Neural crest cell (in vitro differentiated cells): Measurements from ENCODE around the gene ENDOG. TPM values are rescaled to one million over a fixed set of nuclear protein-coding genes. Genes with fewer than 3 reads are reported as not detected.
"Not testable (repeated sequence)": the region's sequence is repeated elsewhere in the genome, so short reads cannot be mapped to it uniquely, and the experiment has no call there.

ENCODE experiments used
- DNase-seq: peaks from one replicate; pipeline ENCODE4 v3.0.0; 2021; ENCODE audit warnings: low read depth, mixed read lengths, low spot score
- H3K27ac Mint-ChIP-seq: one replicate; pipeline ENCODE4 v1.8.0; 2021; ENCODE audit warnings: mild to moderate bottlenecking, mixed read lengths; ENCODE audit not compliant: unreplicated experiment
- H3K27me3 Mint-ChIP-seq: 2 replicates; pipeline ENCODE4 v1.8.0; 2021; ENCODE audit warnings: low read depth, mild to moderate bottlenecking, mixed read lengths
- H3K36me3 Mint-ChIP-seq: 2 replicates; pipeline ENCODE4 v1.8.0; 2021; ENCODE audit warnings: low read depth, mild to moderate bottlenecking, mixed read lengths
- H3K4me1 Mint-ChIP-seq: 2 replicates; pipeline ENCODE4 v1.8.0; 2021; ENCODE audit warnings: mixed read lengths
- H3K4me3 Mint-ChIP-seq: one replicate; pipeline ENCODE4 v1.8.0; 2021; ENCODE audit warnings: mild to moderate bottlenecking, mixed read lengths
- H3K9me3 Mint-ChIP-seq: 2 replicates; pipeline ENCODE4 v1.8.0; 2021; ENCODE audit warnings: mixed read lengths
- CTCF ChIP-seq: fragments of 200-600 bp; sonication (generic); conservative IDR thresholded peaks from 2 replicates; pipeline ENCODE4 v1.5.0; 2021; ENCODE audit warnings: antibody characterized with exemption, mild to moderate bottlenecking
- total RNA-seq: library from RNA; stranded (reverse); gene quantifications from 2 replicates; pipeline ENCODE4 v1.2.1, GENCODE V29; 2021

ENDOG gene
- total RNA-seq, 1 donor from 2014 or later: 21.9 TPM

DNA sequence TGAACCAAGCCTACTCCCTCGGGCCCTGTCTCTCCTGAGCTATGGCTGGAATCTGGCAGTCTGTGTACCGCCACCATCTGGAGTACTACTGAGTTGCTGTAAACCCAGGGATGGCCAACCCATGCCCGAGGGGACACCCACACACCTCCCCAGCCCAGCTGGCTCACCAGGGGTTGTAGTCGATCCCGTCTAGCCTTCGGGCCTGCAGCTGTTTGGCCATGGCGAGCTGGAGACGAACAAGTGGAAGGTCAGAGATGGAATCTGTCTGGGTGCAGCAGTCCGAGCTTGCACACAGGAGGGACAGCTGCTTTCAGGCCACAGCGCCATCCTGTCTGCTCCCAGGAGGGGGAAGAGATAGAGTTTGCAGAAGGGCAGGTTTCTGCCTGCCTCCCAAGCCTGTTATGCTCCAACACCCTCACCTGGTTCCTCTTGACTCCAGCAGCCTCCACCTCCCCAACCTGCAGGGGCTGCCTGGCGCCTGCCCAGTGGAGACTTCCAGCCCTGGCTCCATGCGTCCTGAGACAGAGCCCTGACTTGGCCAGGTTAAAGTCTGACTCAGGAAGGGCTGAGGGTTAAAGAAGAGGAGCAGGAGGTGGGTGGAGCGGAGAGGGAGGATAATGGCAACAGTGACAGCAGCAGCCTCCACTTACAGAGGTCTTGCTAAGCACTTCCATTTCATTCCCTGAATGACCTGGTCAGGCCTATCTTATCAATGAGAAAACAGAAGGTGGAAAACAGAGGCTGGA is 27.1 kb downstream of the ENDOG start:
- H3K4me3 Mint-ChIP-seq: no peak overlapping the region
- no peaks in the 10 kb centered on the region for H3K9me3 Mint-ChIP-seq
- no peak for DNase-seq
- peaks cover 11% of the 10 kb centered on the region for H3K36me3 Mint-ChIP-seq
- TF ChIP-seq CTCF: no peak
- no peaks in the 10 kb centered on the region for H3K27me3 Mint-ChIP-seq
- H3K27ac Mint-ChIP-seq: peak overlapping the region; percentile 78
- no peaks in the 10 kb centered on the region for H3K4me1 Mint-ChIP-seq

GRCh38 chr9:128846680-128847030 is 28.4 kb downstream of the ENDOG start:
- H3K27ac Mint-ChIP-seq: no peak overlapping the region
- H3K27me3 Mint-ChIP-seq: no peaks in the 10 kb centered on the region
- peaks cover 5% of the 10 kb centered on the region for H3K9me3 Mint-ChIP-seq
- no peak overlapping the region for H3K4me3 Mint-ChIP-seq
- DNase-seq: no peak
- H3K36me3 Mint-ChIP-seq: peaks cover 23% of the 10 kb centered on the region
- no peaks in the 10 kb centered on the region for H3K4me1 Mint-ChIP-seq
- TF ChIP-seq CTCF: no peak

DNA sequence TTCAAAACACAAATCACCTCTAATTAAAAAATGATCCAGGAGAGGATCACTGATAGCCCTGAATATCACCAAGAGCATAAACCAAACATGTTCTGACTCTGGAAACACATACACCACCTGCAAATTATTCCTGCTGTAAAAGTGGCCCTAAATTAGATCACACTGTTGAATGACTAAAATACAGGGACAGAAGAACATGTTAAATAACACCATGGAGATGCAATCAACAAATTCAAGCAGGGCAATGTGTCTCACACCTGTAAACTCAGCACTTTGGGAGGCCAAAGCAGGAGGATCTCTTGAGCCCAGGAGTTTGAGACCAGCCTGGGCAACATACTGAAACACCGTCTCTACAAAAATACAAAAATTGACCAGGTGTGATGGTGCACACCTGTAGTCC is 29.5 kb downstream of the ENDOG start:
- Mint-ChIP-seq H3K27ac (no peak overlapping the region), H3K27me3 (no peaks in the 10 kb centered on the region), H3K4me1 (no peaks in the 10 kb centered on the region), H3K36me3 (peaks cover 20% of the 10 kb centered on the region), H3K9me3 (peaks cover 5% of the 10 kb centered on the region), H3K4me3 (no peak overlapping the region)
- no peak for DNase-seq
- TF ChIP-seq CTCF: no peak

GRCh38 chr9:128851024-128851423 is 32.7 kb downstream of the ENDOG start:
- H3K4me1 Mint-ChIP-seq, H3K27me3 Mint-ChIP-seq, H3K9me3 Mint-ChIP-seq, H3K4me3 Mint-ChIP-seq, H3K27ac Mint-ChIP-seq, DNase-seq: not testable (repeated sequence)
- peaks cover 20% of the 10 kb centered on the region for H3K36me3 Mint-ChIP-seq

DNA sequence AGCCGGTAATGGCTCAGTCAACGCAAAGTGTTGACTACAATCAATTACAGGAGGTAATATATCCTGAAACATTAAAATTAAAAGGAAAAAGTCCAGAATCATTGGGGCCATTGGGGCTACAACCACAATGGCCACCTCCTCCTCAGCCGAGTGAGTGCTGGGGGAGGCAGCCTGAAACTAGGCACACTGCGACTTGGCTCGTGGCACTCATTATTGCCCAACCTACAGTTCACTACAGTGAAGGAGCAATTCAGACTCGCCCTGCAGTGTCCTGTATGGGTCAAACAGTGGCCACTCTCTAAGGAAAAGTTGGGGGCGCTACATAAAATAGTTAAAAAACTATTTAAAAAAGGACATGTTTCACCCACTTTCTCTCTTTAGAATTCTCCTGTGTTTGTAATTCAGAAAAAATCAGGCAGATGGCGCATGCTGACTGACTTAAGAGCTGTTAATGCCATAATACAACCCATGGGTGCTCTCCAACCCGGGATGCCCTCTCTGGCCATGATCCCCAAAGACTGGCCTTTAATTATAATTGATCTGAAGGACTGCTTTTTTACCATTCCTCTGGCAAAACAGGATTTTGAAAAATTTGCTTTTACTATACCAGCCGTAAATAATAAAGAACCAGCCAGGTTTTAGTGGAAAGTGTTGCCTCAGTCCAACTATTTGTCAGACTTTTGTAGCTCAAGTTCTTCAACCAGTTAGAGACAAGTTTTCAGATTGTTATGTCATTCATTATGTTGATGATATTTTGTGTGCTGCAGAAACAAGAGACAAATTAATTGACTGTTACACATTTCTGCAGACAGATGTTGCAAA is 33.7 kb downstream of the ENDOG start:
- not testable (repeated sequence) for DNase-seq, H3K9me3 Mint-ChIP-seq, H3K27ac Mint-ChIP-seq, H3K27me3 Mint-ChIP-seq, H3K4me3 Mint-ChIP-seq, H3K4me1 Mint-ChIP-seq
- peaks cover 20% of the 10 kb centered on the region for H3K36me3 Mint-ChIP-seq
- peak; percentile 70 for TF ChIP-seq CTCF

GRCh38 chr9:128852646-128853045 is 34.3 kb downstream of the ENDOG start:
- DNase-seq, H3K27me3 Mint-ChIP-seq, H3K9me3 Mint-ChIP-seq, H3K27ac Mint-ChIP-seq, H3K4me1 Mint-ChIP-seq, H3K4me3 Mint-ChIP-seq: not testable (repeated sequence)
- H3K36me3 Mint-ChIP-seq: peaks cover 18% of the 10 kb centered on the region

- peaks cover 17% of the 10 kb centered on the region for H3K36me3 Mint-ChIP-seq
- H3K4me1 Mint-ChIP-seq, H3K27ac Mint-ChIP-seq, H3K9me3 Mint-ChIP-seq, H3K27me3 Mint-ChIP-seq, H3K4me3 Mint-ChIP-seq, DNase-seq: not testable (repeated sequence)
Measured at GRCh38 chr9:128854454-128854853, 36.2 kb downstream of the ENDOG start.

GRCh38 chr9:128858476-128858875 is 40.2 kb downstream of the ENDOG start:
- H3K27me3 Mint-ChIP-seq, H3K9me3 Mint-ChIP-seq, H3K36me3 Mint-ChIP-seq, H3K4me3 Mint-ChIP-seq, DNase-seq, H3K27ac Mint-ChIP-seq: not testable (repeated sequence)
- peaks cover 12% of the 10 kb centered on the region for H3K4me1 Mint-ChIP-seq
